Prostate gland (tissue), 2 donors: ENCODE data around the gene ELOA. TPM values are rescaled to one million over a fixed set of nuclear protein-coding genes. Genes with fewer than 3 reads are reported as not detected.
"Not testable (repeated sequence)": the region's sequence is repeated elsewhere in the genome, so short reads cannot be mapped to it uniquely, and the experiment has no call there.

ENCODE experiments used
- DNase-seq: peaks from one replicate; pipeline ENCODE4 v3.0.0-alpha.2; 2019; ENCODE audit warnings: low spot score
- H3K27ac ChIP-seq, 2 donors: fragments of 200-600 bp; sonication (generic); 2 replicates each; pipeline ENCODE4 v1.5.1; 2017 to 2019
- H3K27me3 ChIP-seq: fragments of 200-600 bp; sonication (generic); replicated peaks from 2 replicates; pipeline ENCODE4 v1.5.1; 2019; ENCODE audit not compliant: insufficient read depth
- H3K36me3 ChIP-seq, 2 donors: fragments of 200-600 bp; sonication (generic); 1 replicate in 1 of 2; 2 replicates in 1 of 2; pipeline versions ENCODE4 v1.5.1 to v1.8.1; 2017 to 2019
- H3K4me1 ChIP-seq: fragments of 200-600 bp; sonication (generic); replicated peaks from 2 replicates; pipeline ENCODE4 v1.5.1; 2019
- H3K4me3 ChIP-seq, 2 donors: fragments of 200-600 bp; sonication (generic); 2 replicates each; pipeline ENCODE4 v1.5.1; 2017 to 2019
- H3K9me3 ChIP-seq: fragments of 200-600 bp; sonication (generic); 2 replicates; pipeline ENCODE4 v1.5.1; 2017
- CTCF ChIP-seq, 4 experiments: fragments of 200-600 bp in 2 of 4; fragments of 450-650 bp in 2 of 4; sonication (generic) in 2 of 4; IDR thresholded peaks; 1 replicate in 3 of 4; 2 replicates in 1 of 4; pipeline ENCODE4 v1.5.1; 2016 to 2019; ENCODE audit warnings: antibody characterized with exemption in 4 of 4, mild to moderate bottlenecking in 2 of 4, moderate library complexity in 2 of 4
- POLR2A ChIP-seq: fragments of 450-650 bp; IDR thresholded peaks from one replicate; pipeline ENCODE4 v1.6.1; 2016; ENCODE audit warnings: antibody characterized with exemption, mild to moderate bottlenecking
- POLR2AphosphoS5 ChIP-seq: sonication (generic); formaldehyde crosslinking; IDR thresholded peaks from one replicate; pipeline ENCODE4 v1.6.1; 2017; ENCODE audit warnings: antibody characterized with exemption
- WGBS: methylation state at CpG from one replicate; pipeline ENCODE4 v1.1.5; 2018; 5-methylcytosine and 5-hydroxymethylcytosine counted together
- intact Hi-C: fragments of 100-400 bp; cut with DNase I; formaldehyde crosslinking; loops from one replicate; pipeline ENCODE4 v1.14.2; 2022
- total RNA-seq, 2 donors: library from RNA; depleted of rRNA; stranded (reverse); fragments of >200 nt; gene quantifications; one replicate each; pipeline ENCODE4 v1.1.0, GENCODE V29; 2016

ELOA gene
- total RNA-seq, 2 donors from 2014 or later: 35.7 to 42.1 TPM

- H3K27ac ChIP-seq: peak overlapping the region in 1 of 2 donors; percentile 3
- TF ChIP-seq CTCF (IDR thresholded peaks at IDR 0.05) (no peak), POLR2AphosphoS5 (no peak), POLR2A (no peak)
- H3K27me3 ChIP-seq: no peaks in the 10 kb centered on the region
- no peak overlapping the region for H3K4me3 ChIP-seq
- no peak for DNase-seq
- intact Hi-C loops: no loop called here
- H3K36me3 ChIP-seq: no peaks in the 10 kb centered on the region
- 67% methylated on average over 21 of the region's 21 CpGs for WGBS
- H3K4me1 ChIP-seq: peaks cover 16% of the 10 kb centered on the region
- no peaks in the 10 kb centered on the region for H3K9me3 ChIP-seq
These were observed 50.8 kb downstream of the ELOA start for GRCh38 chr1:23793861-23794731.

DNA sequence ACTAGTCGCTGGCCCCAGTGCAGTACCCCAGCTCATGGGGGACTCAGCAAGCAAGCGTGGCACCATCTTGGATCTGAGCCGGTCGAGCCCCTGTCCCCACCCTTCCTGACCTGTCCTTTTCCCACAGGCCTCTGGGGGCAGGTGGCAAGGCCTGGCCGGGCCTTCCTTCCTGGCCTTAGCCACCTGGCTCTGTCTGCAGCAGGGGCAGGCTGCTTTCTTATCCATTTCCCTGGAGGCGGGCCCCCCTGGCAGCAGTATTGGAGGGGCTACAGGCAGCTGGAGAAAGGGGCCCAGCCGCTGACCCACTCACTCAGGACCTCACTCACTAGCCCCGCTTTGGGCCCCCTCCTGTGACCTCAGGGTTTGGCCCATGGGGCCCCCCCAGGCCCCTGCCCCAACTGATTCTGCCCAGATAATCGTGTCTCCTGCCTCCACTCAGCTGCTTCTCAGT lies 51.5 kb downstream of the ELOA start:
- intact Hi-C loops: not testable (repeated sequence)

GRCh38 chr1:23795676-23796465 lies 52.6 kb downstream of the ELOA start:
- H3K27ac ChIP-seq: peak overlapping the region; percentile 34 to 83
- WGBS: 58% methylated on average over 16 of the region's 16 CpGs
- no peak for DNase-seq

More for the DNA sequence above, 51.5 kb downstream of the ELOA start:
- H3K4me1 ChIP-seq: peaks cover 22% of the 10 kb centered on the region
- H3K27ac ChIP-seq, H3K4me3 ChIP-seq, H3K27me3 ChIP-seq, DNase-seq, H3K9me3 ChIP-seq, H3K36me3 ChIP-seq: not testable (repeated sequence)
- WGBS: 72% methylated on average over 8 of the region's 9 CpGs

GRCh38 chr1:23796466-23797271 lies 53.4 kb downstream of the ELOA start:
- TF ChIP-seq POLR2AphosphoS5 (peak; percentile 30), CTCF (IDR thresholded peaks at IDR 0.05) (no peak), POLR2A (no peak)
- Histone ChIP-seq H3K9me3 (no peaks in the 10 kb centered on the region), H3K27me3 (no peaks in the 10 kb centered on the region), H3K27ac (peak overlapping the region; percentile 34 to 83), H3K36me3 (no peaks in the 10 kb centered on the region), H3K4me3 (no peak overlapping the region), H3K4me1 (peaks cover 28% of the 10 kb centered on the region)
- 52% methylated on average over 17 of the region's 17 CpGs for WGBS
- peak; percentile 56 for DNase-seq
- intact Hi-C loops: no loop called here

More at GRCh38 chr1:23795676-23796465, 52.6 kb downstream of the ELOA start:
- TF ChIP-seq POLR2A (no peak), CTCF (IDR thresholded peaks at IDR 0.05) (no peak), POLR2AphosphoS5 (no peak)
- intact Hi-C loops: no loop called here
- H3K4me3 ChIP-seq: no peak overlapping the region
- no peaks in the 10 kb centered on the region for H3K36me3 ChIP-seq
- peaks cover 24% of the 10 kb centered on the region for H3K4me1 ChIP-seq
- no peaks in the 10 kb centered on the region for H3K9me3 ChIP-seq
- no peaks in the 10 kb centered on the region for H3K27me3 ChIP-seq
